GM21619 (cell line): ENCODE results near the gene PSMB5.

Source experiments
- ATAC-seq: cut with Tn5 transposase; IDR thresholded peaks from one replicate; pipeline ENCODE4 v1.9.1; 2021; ENCODE audit not compliant: unreplicated experiment

Gene PSMB5

DNA sequence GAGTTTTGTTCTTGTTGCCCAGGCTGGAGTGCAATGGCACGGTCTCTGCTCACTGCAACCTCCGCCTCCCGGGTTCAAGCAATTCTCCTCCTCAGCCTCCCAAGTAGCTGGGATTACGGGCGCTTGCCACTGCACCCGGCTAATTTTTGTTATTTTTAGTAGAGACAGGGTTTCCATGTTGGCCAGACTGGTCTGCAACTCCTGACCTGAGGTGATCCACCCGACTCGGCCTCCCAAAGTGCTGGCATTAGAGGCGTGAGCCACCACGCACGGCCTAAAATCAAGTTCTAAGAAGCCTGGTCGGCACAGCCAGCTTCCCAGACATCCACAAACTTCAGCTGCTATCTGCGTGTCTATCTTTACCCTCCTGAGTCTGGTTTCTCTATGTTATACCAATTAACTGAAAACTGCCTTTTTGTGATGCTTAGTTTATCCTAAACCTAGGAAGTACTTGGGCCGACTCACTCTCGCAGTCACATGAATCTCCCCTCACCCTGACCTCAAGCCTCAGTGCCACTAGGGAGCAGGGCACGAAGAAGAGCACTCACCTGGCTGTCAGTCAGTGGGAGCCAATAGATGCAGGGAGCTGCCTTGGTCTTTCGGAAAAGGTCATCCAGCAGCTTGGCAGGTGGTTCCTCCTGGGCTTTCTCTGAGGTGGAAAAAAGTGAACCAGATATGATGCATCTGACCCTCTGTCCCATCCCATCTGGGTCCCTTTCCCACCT lies 26.0 kb upstream of the PSMB5 start:
- ATAC-seq: no peak

- ATAC-seq: no peak
Measured at GRCh38 chr14:23058654-23059504, 24.2 kb upstream of the PSMB5 start.

DNA sequence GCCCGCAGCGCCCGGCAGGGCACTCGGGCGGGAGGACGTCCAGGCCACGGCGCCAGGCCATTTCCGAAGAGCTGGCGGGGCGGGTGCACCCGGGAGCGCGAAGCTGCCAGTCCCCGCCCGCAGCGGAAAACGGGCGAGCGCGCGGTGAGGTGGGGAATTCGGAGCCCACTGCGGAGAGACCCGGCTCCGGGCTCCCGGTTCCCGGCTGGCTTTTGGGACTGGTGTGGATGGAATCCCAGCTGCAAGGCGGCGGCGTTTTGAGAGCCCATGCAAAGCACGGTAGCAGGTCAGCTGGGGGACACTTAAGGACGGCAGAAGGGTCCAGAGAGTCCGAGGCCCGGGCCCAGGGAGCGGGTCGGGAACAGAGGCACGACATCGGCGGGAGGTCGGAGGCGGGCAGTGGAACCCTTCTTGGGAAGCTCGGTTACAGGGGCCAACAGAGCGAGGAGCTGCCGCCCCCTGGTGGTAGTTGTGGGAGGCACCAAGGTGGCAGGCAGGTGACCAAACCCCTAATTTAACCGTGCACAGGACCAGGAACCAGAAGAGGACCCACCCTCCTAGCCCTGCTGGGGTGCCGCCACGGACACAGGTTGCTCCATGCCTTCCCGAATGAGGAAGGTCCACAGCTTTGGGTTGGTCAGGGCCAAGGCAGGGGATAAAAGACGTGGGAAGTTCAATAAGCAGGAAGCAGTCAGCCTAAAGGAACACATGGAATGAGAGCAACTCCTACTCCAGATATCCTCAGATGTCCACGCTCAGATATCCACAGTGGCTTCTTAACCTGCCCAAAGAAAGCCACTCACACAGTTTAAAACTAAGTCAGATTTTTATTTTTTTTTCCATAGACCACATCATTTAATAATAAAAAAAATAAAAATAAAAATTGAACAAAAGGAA lies 23.3 kb upstream of the PSMB5 start:
- ATAC-seq: peak; percentile 56

DNA sequence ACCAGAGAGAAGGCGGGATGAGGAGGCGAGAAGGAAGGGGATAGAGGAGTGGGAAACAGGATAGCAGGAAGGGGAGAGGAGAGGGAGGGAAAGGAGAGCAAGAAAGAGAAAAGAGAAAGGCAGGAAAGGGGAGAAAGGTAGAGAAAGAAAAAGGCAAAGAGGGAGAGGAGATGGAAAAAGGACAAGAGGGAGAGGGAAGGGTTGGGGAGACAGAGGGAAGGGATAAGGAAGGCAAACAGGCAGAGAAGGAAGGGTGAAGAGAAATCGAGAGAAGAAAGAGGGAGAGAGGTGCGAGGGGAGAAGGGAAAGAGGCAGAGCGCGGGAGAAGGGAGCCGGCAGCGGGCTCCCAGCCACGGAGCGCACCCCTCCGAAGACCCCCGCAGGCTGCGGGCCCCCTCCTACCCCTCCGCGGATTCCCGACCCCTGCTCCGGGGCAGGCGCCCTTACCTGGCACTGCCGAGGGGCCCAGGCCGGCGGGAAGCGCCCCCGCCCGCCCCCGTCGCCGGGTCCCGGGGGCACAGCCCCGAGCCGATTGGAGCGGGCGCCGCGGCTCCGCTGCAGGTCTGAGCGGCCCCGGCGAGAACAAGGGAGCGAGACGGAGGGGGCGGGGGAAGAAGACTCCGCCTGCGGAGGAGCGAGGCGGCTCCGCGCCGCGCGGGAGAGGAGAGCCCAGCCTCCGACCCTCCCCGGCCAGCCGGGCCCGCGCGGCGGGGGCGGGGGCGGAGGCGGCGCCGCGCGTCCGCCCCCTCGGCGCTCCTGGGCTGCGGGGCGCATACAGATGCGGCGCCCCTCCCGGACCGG lies 22.5 kb upstream of the PSMB5 start, which contains the start of gene CDH24:
Gene CDH24 (minus strand): TSS at position 565 of the 801 bp plus-strand sequence. CDS start 1,787 bp downstream, outside the sequence.
- ATAC-seq: no peak

- peak; percentile 54 for ATAC-seq
Measured at GRCh38 chr14:23056145-23056955, 21.6 kb upstream of the PSMB5 start.

DNA sequence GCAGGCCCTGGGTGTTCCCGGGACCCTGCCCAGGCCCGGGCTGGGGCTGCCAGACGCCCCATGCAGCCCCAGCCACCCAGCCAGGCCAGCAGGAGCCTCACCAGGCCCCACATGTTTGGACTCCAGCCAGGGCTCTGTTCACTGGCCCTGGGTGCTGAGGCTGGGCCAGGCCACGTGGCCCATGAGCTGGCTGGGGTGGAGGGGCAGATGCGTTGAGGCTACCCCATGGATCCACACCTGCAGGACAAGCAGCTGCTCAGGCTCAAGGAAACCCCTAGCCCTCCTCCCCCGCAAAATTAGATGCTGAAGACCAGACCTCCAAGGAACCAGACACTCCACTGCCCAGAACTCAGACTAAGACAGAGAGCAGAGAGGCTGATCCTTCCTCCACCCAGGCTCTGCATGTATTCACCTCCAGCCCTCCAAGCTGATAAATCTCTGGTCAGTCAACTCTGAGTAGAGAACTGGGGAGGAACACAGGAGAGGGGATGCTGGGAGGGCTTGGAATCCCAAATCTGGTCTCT lies 21.0 kb upstream of the PSMB5 start:
- no peak for ATAC-seq

- no peak for ATAC-seq
Measured at GRCh38 chr14:23055147-23055550, 20.4 kb upstream of the PSMB5 start.

GRCh38 chr14:23054000-23054811 lies 19.5 kb upstream of the PSMB5 start:
- ATAC-seq: no peak

DNA sequence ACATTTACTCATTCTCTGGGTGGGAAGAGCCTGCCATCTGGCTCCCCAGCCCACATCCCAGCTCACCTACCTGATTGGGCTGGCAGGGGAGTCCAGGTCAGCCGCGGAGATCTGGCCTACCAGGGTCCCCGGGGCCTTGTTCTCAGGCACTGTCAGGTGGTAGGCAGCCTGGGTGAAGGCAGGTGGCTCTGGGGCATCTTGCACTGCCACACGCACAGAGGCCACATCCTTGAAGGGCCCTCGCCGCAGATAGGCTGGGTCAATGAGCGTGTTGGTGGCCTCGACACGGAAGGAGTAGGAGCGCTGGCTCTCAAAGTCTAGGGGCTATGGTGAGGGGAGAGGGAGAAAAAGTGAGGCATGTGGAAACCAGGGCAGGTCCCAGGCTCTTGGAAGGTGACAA lies 18.7 kb upstream of the PSMB5 start:
- no peak for ATAC-seq

- ATAC-seq: no peak
Measured at GRCh38 chr14:23052671-23053070, 18.0 kb upstream of the PSMB5 start.

GRCh38 chr14:23052182-23052623 lies 17.5 kb upstream of the PSMB5 start:
- no peak for ATAC-seq

- ATAC-seq: no peak
Measured at GRCh38 chr14:23051141-23052057, 16.7 kb upstream of the PSMB5 start.

DNA sequence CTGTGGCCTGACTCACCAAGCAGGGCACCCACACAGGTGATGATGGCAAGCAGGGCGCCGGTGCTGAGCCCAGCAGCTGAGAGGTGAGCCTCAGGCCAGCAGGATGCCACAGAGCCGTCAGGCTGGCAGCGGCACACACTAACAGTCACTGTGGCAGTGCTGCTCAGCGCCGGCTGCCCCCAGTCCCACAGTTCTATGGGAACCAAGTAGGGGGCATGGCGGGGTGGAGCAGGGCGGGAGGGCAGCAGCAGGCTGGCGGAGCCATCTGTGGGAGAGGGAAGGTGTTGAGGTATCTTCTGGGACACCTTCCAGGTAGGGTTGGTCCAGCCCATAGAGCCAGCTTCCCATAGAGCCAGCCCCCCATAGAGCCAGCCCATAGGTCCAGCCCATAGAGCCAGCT lies 14.3 kb upstream of the PSMB5 start:
- ATAC-seq: no peak

DNA sequence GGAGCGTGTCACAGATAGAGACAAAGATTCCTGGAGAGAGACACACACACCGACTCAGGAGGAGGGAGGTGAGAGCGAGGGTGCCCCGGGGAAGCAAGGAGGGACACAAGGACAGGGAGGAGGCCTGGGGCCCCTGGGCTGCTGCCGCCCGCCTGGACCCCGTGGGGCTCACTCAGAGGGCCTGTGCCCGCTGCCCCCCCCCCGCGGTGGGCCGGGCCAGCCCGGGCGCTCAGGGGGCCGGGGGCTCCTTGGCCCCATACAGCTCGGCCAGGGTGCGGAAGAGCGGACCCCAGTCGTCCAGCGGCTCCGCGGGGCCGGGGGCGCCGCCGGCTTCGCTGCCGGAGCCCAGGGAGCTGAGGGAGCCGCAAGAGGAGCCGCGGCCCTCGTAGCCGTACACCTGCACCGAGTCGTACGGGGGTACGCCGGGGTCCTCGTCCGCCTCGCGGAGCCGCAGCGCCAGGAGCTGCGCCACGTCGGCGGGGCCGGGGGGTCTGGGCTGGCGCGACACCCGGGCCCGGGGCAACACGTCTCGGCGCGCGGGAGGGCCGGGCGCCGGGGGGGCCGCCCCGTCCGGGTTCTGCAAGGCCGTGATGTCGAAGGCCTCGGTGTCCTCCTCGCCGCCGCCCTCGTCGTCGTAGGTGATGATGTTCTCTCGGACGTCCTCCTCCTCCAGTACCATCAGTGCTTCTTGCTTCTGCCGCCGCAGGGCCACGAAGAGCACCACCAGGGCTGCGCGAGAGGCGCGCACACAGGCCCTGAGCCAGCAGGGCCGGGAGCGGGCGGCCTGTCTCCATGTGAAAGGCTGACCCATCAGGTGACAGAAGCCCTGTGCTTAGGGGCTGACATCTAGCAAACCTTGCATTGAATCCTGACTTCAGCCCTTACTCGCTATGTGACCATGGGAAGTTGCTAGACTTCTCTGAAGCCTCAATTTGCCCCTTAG lies 13.3 kb upstream of the PSMB5 start:
- ATAC-seq: no peak

- ATAC-seq: no peak
Measured at GRCh38 chr14:23047034-23047634, 12.4 kb upstream of the PSMB5 start.
